ENCODE results near the gene EID2. TPM values are rescaled to one million over a fixed set of nuclear protein-coding genes. Genes with fewer than 3 reads are reported as not detected.

EID2 gene
- total RNA-seq, 3 donors from 2014 or later = 7.0 to 14.7 (median 9.6) TPM

- TF ChIP-seq CTCF (IDR thresholded peaks at IDR 0.05) = no peak
- intact Hi-C loops (cut with DNase I, micrococcal nuclease) = no loop called here
- Histone ChIP-seq H3K4me3 (no peak overlapping the region), H3K9me3 (no peaks in the 10 kb centered on the region), H3K4me1 (ENCODE audit: low read depth) (peaks cover 11% of the 10 kb centered on the region), H3K36me3 (ENCODE audit: low read depth) (no peaks in the 10 kb centered on the region)
- no peak for DNase-seq
- no peak for ATAC-seq
These were observed 23.7 kb downstream of the EID2 start for GRCh38 chr19:39516270-39516669.

DNA sequence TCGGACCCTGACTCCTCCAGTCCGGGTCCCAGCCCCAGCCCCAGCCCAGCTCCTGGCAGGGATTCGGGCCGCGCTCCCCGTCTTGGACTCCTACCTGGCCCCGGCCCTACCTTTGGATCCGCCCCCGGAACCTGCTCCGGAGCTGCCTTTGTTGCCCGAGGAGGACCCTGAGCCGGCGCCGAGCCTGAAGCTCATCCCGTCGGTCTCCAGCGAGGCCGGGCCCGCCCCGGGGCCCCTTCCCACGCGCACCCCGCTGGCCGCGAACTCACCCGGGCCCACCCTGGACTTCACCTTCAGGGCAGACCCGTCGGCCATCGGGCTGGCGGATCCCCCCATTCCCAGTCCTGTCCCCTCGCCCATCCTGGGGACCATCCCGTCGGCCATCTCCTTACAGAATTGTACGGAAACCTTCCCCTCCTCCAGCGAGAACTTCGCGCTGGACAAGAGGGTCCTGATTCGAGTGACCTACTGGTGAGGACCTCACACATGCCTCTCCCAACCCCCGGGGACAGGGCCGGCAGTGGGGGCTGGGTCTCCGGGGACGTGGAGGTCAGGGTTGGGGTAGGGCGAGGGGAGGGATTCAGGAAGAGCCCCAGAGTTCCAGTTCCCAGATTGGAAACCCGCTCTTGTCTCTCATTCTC, 24.3 kb downstream of the EID2 start:
- intact Hi-C loops (cut with DNase I, micrococcal nuclease) = no loop called here
- no peaks in the 10 kb centered on the region for H3K9me3 ChIP-seq
- no peaks in the 10 kb centered on the region for H3K36me3 ChIP-seq (ENCODE audit: low read depth)
- H3K4me1 ChIP-seq (ENCODE audit: low read depth) = peaks cover 11% of the 10 kb centered on the region
- no peak for TF ChIP-seq CTCF (IDR thresholded peaks at IDR 0.05)
- no peak overlapping the region for H3K4me3 ChIP-seq
- DNase-seq (no peak), ATAC-seq (no peak)

DNA sequence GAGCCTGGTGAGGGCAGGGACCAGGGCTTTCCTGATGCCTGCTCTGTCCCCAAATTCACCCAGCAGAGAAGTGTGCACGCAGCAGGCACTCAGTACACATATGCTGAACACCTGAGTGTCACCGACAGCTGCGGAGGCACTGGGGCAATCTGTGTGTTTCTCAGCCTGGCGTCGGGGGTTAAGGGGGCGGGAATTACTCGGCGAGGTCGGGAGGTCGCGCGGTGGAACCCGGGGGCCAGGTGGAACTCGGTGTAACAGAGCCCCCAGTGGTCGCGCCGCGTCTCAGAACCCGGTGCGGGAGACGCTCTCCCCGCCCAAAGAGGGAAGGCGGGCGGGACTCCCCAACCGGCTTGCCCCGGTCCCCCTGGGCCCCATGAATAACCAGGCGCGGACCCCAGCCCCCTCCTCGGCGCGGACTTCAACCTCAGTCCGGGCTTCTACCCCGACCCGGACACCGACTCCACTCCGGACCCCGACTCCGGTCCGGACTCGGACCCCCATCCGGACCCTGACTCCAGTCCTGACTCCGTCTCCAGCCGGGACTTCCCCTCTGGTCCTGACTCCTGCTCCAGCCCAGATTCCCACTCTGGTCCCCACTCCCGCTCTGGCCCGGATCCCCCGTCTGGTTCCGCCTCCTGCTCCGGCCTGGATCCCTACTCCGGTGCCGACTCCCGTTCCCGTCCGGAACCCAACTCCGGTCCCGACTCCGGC, 25.0 kb downstream of the EID2 start, which contains the start of gene SELENOV:
Gene SELENOV, plus strand, starts transcription at position 300 of the 711 bp plus-strand sequence. Its CDS starts 74 bp downstream, at position 374.
- Histone ChIP-seq H3K36me3 (ENCODE audit: low read depth) (no peaks in the 10 kb centered on the region), H3K9me3 (no peaks in the 10 kb centered on the region), H3K4me3 (no peak within 1 kb of the TSS), H3K4me1 (ENCODE audit: low read depth) (peaks cover 11% of the 10 kb centered on the region)
- DNase-seq = no peak
- ATAC-seq = no peak
- TF ChIP-seq CTCF (IDR thresholded peaks at IDR 0.05) = no peak
- intact Hi-C loops (cut with DNase I, micrococcal nuclease) = no loop called here

DNA sequence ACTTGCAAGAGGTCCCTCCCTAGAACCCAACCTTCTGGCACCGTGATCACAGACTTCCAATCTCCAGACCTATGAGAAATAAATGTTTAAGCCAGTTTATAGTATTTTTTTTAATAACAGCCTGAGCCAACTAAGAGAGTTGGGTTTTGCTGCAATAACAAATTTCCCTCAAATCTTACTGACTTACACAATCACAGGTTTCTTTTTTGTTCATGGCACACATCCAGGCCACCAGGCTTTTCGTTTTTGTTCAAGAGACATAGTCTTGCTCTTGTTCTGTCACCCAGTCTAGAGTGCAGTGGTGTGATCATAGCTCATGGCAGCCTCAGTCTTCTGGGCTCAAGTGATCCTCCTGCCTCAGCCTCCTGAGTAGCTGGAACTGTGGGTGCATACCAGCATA, 27.0 kb downstream of the EID2 start:
- no peak overlapping the region for H3K4me3 ChIP-seq
- DNase-seq (no peak), ATAC-seq (no peak)
- peaks cover 11% of the 10 kb centered on the region for H3K4me1 ChIP-seq (ENCODE audit: low read depth)
- no peaks in the 10 kb centered on the region for H3K36me3 ChIP-seq (ENCODE audit: low read depth)
- intact Hi-C loops (cut with DNase I, micrococcal nuclease) = no loop called here
- TF ChIP-seq CTCF (IDR thresholded peaks at IDR 0.05) = no peak
- H3K9me3 ChIP-seq = no peaks in the 10 kb centered on the region

DNA sequence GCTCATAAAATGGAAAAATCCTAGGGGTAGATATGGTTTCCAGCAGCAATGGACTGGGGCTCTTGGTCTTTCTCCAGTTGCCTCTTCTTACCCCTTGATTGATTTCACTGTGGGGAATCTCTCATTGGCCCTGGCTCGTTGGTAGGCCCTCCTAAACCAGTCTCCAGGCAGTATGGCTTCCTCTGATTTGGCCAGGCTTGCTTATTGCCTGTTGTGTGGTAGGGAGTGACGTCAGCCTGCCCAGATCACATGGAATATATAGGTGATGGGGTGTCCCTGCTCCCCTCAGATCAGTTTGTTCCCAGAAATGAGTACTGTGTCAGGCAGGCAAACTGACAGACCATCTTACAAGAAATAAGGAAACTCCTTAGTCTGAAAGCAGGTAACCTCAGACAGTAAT, 30.7 kb downstream of the EID2 start:
- H3K9me3 ChIP-seq = no peaks in the 10 kb centered on the region
- H3K36me3 ChIP-seq (ENCODE audit: low read depth) = no peaks in the 10 kb centered on the region
- H3K4me3 ChIP-seq = no peak overlapping the region
- DNase-seq (no peak), ATAC-seq (no peak)
- TF ChIP-seq CTCF (IDR thresholded peaks at IDR 0.05) = no peak
- intact Hi-C loops (cut with DNase I, micrococcal nuclease) = no loop called here
- H3K4me1 ChIP-seq (ENCODE audit: low read depth) = peaks cover 8% of the 10 kb centered on the region

Measured in mucosa of descending colon (tissue), 3 donors.